ENCODE measurements around the gene DUS2. TPM values are rescaled to one million over a fixed set of nuclear protein-coding genes. Genes with fewer than 3 reads are reported as not detected.
A peak's percentile ranks its signal among the peaks of the same experiment; 100 is the strongest.
"Not testable (repeated sequence)": the region's sequence is repeated elsewhere in the genome, so short reads cannot be mapped to it uniquely, and the experiment has no call there.

The DUS2 gene
- total RNA-seq, 6 donors from 2014 or later: 12.7 to 28.3 (median 16.8) TPM

- Histone ChIP-seq H3K4me3 (no peak overlapping the region), H3K36me3 (peaks cover 0 to 9% (median 2%) of the 10 kb centered on the region in 4 donors), H3K27ac (no peak overlapping the region), H3K27me3 (no peaks in the 10 kb centered on the region), H3K4me1 (peaks cover 21 to 28% (median 22%) of the 10 kb centered on the region in 4 donors), H3K9me3 (no peaks in the 10 kb centered on the region)
- ATAC-seq (ENCODE audit: low FRiP score in 2 of 2): no peak
- TF ChIP-seq POLR2AphosphoS5 (IDR thresholded peaks at IDR 0.05) (no peak), EP300 (IDR thresholded peaks at IDR 0.05) (no peak), CTCF (IDR thresholded peaks at IDR 0.05) (no peak), POLR2A (IDR thresholded peaks at IDR 0.05) (no peak)
- WGBS, 2 donors: 74 to 79% methylated on average over 8 of the region's 8 CpGs
- DNase-seq: no peak
These were observed 3.9 kb upstream of the DUS2 start for GRCh38 chr16:68019167-68019680.

GRCh38 chr16:68021490-68021889, 1.6 kb upstream of the DUS2 start:
- TF ChIP-seq CTCF (IDR thresholded peaks at IDR 0.05) (no peak), POLR2AphosphoS5 (IDR thresholded peaks at IDR 0.05) (no peak), EP300 (IDR thresholded peaks at IDR 0.05) (no peak), POLR2A (IDR thresholded peaks at IDR 0.05) (no peak)
- H3K9me3 ChIP-seq: no peaks in the 10 kb centered on the region
- H3K27ac ChIP-seq: no peak overlapping the region
- H3K4me3 ChIP-seq: peak overlapping the region in 1 of 4 donors; percentile 84
- 92 to 94% methylated on average over 9 to 10 of the region's 10 CpGs for WGBS, 2 donors
- no peak for DNase-seq
- ATAC-seq (ENCODE audit: low FRiP score in 2 of 2): no peak
- H3K4me1 ChIP-seq: peaks cover 21 to 36% (median 24%) of the 10 kb centered on the region in 4 donors
- no peaks in the 10 kb centered on the region for H3K27me3 ChIP-seq
- peaks cover 0 to 13% (median 2%) of the 10 kb centered on the region in 4 donors for H3K36me3 ChIP-seq

- Histone ChIP-seq H3K4me3 (peak overlapping the region; percentile 82 to 86 (median 84)), H3K36me3 (peaks cover 0 to 18% (median 2%) of the 10 kb centered on the region in 4 donors), H3K27ac (peak overlapping the region; percentile 85 to 92 (median 92)), H3K9me3 (no peaks in the 10 kb centered on the region), H3K4me1 (peaks cover 21 to 36% (median 24%) of the 10 kb centered on the region in 4 donors), H3K27me3 (no peaks in the 10 kb centered on the region)
- no peak for TF ChIP-seq CTCF (IDR thresholded peaks at IDR 0.05)
- TF ChIP-seq EP300 (IDR thresholded peaks at IDR 0.05): no peak
- TF ChIP-seq POLR2AphosphoS5 (IDR thresholded peaks at IDR 0.05): no peak
- no peak for TF ChIP-seq POLR2A (IDR thresholded peaks at IDR 0.05)
- no peak for ATAC-seq (ENCODE audit: low FRiP score in 2 of 2)
- DNase-seq: no peak
- WGBS, 2 donors: 11% methylated on average over 16 of the region's 19 CpGs; no CpG with 5 or more reads in 1 of the 2 donors
These were observed 781 bp upstream of the DUS2 start for GRCh38 chr16:68022278-68022727.

- H3K4me3 ChIP-seq: no peak overlapping the region
- ATAC-seq (ENCODE audit: low FRiP score in 2 of 2) (no peak), DNase-seq (no peak)
- 99 to 100% methylated on average over 3 of the region's 3 CpGs for WGBS, 2 donors
- no peaks in the 10 kb centered on the region for H3K9me3 ChIP-seq
- H3K27ac ChIP-seq: no peak overlapping the region
- TF ChIP-seq POLR2AphosphoS5 (IDR thresholded peaks at IDR 0.05) (no peak), CTCF (IDR thresholded peaks at IDR 0.05) (no peak), POLR2A (IDR thresholded peaks at IDR 0.05) (no peak), EP300 (IDR thresholded peaks at IDR 0.05) (no peak)
- peaks cover 0 to 13% (median 4%) of the 10 kb centered on the region in 4 donors for H3K36me3 ChIP-seq
- H3K4me1 ChIP-seq: peaks cover 4 to 15% (median 6%) of the 10 kb centered on the region in 4 donors
- H3K27me3 ChIP-seq: no peaks in the 10 kb centered on the region
These were observed 5.9 kb downstream of the DUS2 start for GRCh38 chr16:68028996-68029395.

- 71 to 78% methylated on average over 6 of the region's 6 CpGs for WGBS, 2 donors
- peak in 1 of 2 donors; percentile 64 for ATAC-seq (ENCODE audit: low FRiP score in 2 of 2)
- H3K9me3 ChIP-seq, H3K27me3 ChIP-seq, H3K27ac ChIP-seq, DNase-seq, H3K4me3 ChIP-seq, H3K4me1 ChIP-seq: not testable (repeated sequence)
- H3K36me3 ChIP-seq: peaks cover 0 to 13% (median 4%) of the 10 kb centered on the region in 4 donors
These were observed 7.0 kb downstream of the DUS2 start for GRCh38 chr16:68030108-68030507.

All from upper lobe of left lung (tissue), 6 donors.